CD4-positive, alpha-beta T cell treated with Interleukin-15 for 1 hour (primary cell): Measurements from ENCODE around the gene TNIK.
"Not testable (repeated sequence)": the region's sequence is repeated elsewhere in the genome, so short reads cannot be mapped to it uniquely, and the experiment has no call there.

Source experiments
- DNase-seq: peaks from one replicate; pipeline ENCODE4 v3.0.0-alpha.2; 2020

The TNIK gene

DNA sequence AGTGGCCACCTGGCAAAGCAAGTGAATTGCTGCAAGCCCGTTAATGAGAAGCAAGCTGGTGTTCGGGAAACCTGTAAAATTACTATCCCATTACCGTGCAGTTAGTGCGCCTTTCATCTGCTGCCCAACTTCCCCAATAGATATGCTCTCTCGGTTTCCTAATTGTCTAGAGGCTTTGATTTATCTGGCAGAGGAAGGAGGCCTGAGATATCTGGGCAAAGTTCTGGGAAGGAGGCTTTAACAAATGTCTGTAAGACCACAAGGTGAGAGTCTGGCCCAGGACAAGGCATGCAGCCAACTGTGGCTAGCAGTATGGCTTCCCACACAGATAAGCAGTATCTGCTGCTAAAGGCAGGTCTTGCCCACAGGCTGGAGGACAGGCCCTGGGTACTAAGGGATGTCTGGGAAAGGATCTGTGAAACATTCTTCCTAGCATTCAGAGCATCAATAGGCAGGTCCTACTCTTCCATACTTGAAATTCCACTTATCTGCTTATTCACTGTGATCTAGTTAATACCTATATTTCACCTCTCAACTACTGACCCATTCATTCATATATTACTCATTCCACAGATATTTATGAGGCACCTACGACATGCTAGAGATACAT is 303.7 kb downstream of the TNIK start:
- DNase-seq, result no peak

GRCh38 chr3:171155122-171155700 is 305.0 kb downstream of the TNIK start:
- DNase-seq, result no peak

- no peak for DNase-seq
Measured at GRCh38 chr3:171150945-171151344, 309.3 kb downstream of the TNIK start.

- DNase-seq, result no peak
Measured at GRCh38 chr3:171149526-171150116, 310.6 kb downstream of the TNIK start.

DNA sequence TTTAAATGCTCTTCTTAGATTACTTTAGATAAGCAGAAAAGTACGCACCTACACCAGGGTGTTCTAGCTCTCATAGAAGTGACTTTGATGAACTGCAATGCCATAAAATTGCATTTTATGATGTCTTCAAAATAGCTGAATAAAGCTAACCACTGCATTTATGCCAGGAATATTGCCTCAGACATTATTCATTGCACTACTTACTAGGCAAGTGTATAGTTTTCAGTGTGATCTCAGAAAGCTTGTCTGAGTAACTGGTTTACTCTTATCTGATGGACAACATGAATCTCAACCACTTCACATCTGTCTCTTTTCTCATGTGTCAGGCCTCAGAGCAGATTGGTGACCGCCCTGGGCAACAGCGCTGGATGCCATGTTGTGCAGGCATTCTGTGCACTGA is 314.4 kb downstream of the TNIK start:
- DNase-seq, result no peak

GRCh38 chr3:171142985-171143384 is 317.2 kb downstream of the TNIK start:
- no peak for DNase-seq

DNA sequence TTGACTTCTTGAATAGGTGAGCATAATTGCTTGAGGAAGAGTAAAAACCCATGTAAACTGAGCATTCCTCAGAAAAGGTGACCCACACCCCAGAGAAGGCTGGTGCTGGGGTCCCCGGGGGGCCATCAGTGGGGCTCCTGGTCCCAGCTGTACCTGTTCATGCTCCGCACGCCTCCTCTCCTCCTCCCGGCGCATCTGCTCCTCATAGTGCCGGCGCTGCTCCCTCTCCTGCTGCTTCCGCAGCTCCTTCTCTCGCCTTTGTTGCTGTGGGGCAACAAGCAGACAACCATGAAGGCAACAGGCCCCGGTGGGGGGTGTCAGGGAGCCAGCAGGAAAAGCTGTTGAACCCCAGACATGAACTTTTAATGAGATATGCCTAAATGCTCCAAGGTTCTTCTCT is 320.0 kb downstream of the TNIK start:
- DNase-seq, result no peak

DNA sequence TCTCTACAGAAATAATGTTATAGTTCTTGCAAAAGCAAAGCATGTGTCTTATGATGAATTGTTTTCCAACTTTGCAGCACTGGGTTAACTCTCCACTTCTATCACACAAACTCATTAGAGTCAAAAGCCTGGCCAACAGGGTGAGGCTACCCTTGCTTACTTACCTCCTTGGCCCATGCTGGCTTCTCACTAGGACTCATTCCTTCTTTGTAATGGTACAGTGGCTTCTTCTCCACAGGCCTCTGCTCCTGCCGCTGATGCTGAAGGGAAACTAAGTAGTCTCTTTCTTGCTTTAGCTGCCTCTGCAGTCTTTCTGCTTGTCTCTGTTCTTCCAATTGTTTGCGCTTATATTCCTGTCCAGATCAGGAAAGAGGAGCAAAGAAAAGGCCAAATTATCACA is 322.2 kb downstream of the TNIK start:
- DNase-seq, result no peak

- DNase-seq, result no peak
Measured at GRCh38 chr3:171135549-171135948, 324.7 kb downstream of the TNIK start.

- no peak for DNase-seq
Measured at GRCh38 chr3:171133796-171134569, 326.2 kb downstream of the TNIK start.

- no peak for DNase-seq
Measured at GRCh38 chr3:171133337-171133736, 326.9 kb downstream of the TNIK start.

DNA sequence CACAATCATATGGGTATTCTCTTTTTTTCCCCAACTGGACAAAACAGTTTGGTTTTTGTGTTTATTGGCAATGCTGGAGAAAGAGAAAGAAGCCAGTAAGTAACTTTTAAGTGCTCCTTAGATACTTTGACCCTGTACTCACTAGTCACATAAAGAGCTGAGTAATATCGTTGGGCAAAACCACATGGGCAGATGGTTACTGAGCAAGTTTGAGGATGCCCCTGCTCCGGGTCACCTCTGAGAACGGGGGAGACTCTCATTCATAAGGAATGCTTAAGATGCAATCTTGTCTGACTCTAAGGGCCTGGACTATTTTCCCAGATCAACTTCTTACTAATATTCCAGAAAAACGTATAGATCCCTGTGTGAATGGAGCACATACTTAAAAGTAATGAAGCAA is 327.3 kb downstream of the TNIK start:
- no peak for DNase-seq

GRCh38 chr3:171129827-171130226 is 330.4 kb downstream of the TNIK start:
- DNase-seq, result no peak

DNA sequence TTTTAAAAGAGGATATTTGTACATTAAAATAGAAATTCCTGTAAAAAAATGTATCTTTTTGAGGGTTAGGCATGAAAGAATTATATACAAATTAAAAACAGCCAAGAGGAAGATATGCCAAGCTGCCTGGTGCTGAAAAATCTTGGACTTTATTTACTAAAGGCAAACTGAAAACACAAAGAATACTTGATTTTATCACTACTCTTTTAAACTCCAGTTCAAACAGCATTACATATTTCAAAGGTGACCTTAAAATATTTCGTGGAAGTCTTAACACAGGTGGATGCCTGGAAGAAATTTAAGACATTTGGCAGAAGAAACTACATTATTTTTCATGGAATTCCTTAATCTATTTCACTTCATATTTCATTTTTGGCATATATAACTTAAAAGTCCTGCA is 332.6 kb downstream of the TNIK start:
- DNase-seq, result no peak

DNA sequence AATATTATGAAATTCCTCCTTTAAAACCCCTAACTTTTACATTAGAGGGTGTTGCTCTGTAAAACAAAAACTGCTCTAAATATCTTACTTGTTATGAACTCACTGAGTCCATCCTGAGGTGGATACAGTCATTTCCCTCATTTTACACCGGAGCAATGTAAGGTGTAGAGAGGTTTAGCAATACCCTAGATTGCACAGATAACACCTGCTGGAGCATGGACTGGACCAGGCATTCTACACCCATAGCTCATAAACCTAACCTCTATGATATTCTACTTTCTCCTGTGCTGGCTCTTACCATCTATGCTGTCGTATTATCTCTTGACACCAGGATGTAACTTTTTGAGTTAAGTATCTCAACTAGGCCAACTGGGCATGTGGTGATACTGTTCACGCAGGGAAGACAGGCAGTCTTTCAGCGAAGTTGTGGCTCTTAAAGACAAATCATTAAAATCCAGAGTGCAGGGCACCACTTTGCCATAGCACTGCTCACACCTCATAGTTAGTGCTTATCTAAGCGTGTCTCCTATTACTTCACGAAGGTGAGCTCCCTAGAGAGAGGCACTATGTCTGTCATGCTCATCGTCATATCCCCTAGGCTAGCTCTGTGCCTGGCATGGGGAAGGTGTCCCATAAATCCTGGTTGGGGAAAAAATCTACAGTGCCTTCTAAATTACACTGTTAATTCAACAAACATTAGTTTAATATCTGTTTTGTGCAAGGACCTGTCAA is 333.6 kb downstream of the TNIK start:
- DNase-seq, result no peak

DNA sequence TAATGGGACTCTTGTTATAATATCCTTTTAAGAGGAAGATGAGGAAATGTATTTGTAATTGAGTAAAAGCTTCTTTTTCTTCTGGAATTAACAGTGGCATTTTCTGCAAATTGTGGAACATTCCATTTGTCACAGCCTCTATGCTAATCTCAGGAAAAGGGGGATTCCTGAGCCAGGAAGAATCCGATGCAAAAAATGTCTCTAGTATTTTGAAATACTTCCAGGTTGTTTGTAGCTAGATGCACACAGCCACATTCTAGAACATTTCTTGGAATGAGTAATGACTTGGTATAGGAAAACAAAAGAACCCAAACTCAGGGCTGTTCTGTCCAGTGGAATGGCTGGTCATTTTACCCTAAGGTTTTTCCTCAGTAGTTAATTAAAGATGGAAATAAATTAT is 335.2 kb downstream of the TNIK start:
- DNase-seq, result no peak

DNA sequence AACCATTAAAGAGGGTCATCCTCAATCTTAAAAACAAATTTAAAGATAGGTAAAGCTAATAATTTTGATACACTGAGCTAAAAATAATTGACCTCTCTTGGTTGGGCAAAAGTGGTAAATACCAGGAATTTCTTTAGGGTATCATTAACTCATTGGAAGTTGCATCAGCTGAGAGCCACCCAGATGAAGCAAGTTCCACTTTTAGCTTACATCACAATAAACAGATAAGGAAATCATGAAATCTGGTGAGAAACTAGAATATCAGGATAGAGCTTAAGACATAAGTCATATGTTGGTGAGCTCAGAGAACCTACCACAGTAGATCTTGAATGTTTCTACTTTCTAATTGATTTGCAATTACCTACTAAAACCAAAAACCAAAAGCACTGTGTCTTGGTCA is 336.3 kb downstream of the TNIK start:
- DNase-seq, result no peak

DNA sequence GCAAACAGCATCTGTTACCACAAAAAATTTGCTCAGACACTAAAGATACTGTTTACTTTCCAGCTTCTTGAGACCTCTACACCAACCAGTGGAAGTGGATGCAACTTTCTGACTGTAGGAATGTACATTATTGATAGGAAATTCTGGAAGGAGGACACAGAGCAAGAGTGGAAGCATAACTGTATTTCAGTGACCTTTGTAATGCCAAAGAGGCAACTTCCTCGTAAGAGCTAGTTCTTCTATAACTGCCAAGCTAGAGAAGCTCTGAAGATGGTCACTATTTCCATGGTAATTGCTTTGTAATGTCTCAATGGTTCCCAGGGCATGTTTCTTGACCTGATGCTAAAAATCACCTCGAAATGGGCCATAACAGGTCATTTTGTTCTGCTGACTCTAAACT is 337.3 kb downstream of the TNIK start:
- no peak for DNase-seq

GRCh38 chr3:171122240-171122639 is 338.0 kb downstream of the TNIK start:
- DNase-seq, result no peak

GRCh38 chr3:171121801-171122200 is 338.4 kb downstream of the TNIK start:
- DNase-seq, result no peak

GRCh38 chr3:171119402-171119801 is 340.8 kb downstream of the TNIK start:
- not testable (repeated sequence) for DNase-seq

- DNase-seq, result not testable (repeated sequence)
Measured at GRCh38 chr3:171118993-171119392, 341.2 kb downstream of the TNIK start.

DNA sequence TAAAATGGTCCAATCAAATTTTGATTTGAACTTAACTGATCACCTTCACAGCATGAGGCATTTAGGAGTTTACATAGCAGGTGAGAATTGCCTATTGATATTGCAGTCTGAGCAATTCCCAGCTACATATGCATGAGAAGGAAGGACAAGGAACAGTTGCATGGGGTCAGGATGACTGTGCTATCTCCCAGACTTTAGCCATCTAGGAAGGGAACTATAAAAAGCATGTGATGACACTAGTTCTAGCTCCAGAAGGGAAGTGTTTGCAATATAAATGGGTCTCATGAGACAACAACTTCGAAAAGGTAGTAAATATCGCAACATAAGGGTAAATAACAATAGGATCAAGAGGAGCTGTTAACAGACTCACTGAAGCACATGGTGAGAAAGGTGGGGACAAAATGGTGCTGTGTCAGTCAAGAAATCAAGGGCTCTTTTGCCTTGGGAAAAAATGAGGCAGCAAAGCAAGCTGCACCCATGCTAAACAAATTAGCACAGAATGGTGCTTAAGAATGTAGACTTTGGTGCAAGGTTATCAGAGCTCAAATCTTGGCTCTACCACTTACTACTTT is 343.3 kb downstream of the TNIK start:
- no peak for DNase-seq
